Iris pigment epithelial cell (primary cell): ENCODE results near the gene C7orf33.
A peak's percentile ranks its signal among the peaks of the same experiment; 100 is the strongest.
"Not testable (repeated sequence)": the region's sequence is repeated elsewhere in the genome, so short reads cannot be mapped to it uniquely, and the experiment has no call there.

Experiments used
- DNase-seq: peaks from one replicate; pipeline ENCODE4 v3.0.0-alpha.2; 2011; ENCODE audit warnings: low read depth

Gene C7orf33

DNA sequence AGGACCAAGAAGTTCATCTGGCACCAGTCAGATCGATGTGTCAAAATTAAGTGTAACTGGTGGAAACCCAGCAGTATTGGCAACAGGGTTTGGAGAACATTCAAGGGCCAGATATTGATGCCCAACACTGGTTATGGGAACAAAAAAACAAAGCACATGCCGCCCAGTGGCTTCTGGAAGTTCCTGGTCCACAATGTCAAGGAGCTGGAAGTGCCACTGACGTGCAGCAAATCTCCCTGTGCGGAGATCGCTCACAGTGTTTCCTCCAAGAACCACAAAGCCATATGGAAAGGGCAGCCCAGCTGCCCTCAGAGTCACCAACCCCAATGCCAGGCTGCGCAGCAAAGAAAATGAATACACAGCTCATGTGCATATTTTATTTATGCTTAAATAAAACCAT lies 10.1 kb upstream of the C7orf33 start:
- no peak for DNase-seq

GRCh38 chr7:148581624-148582023 lies 8.9 kb upstream of the C7orf33 start:
- no peak for DNase-seq

DNA sequence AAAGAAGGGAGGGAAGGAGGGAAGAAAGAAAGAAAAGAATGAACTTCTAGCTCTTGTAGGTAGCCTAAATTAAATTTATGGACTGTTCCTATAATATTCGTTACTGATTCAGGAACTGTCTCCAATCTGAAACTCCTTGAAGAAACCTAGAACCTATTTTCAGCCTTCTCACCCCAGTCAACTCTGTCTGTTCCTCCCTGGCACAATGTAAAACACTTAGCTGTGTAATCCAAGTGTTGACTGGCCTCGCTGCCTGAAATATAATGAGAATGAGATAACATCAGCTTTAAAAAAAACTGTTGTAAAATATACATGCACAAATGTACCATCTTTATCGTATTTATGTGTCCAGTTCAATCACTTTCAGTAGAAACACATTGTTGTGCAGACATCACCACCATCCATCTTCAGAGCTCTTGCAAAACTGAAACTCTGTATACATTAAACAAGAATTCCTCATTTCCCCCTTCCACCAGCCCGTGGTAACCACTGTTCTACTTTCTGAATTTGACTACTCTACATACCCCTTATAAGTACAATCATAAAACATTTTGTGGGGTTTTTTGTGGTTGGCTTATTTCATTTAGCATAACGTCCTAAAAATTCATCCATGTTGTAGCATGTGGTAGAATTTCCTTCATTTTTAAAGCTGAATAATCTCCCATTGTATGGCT lies 6.3 kb upstream of the C7orf33 start:
- no peak for DNase-seq

- DNase-seq, result no peak
These were observed 5.2 kb upstream of the C7orf33 start for GRCh38 chr7:148585399-148585798.

DNA sequence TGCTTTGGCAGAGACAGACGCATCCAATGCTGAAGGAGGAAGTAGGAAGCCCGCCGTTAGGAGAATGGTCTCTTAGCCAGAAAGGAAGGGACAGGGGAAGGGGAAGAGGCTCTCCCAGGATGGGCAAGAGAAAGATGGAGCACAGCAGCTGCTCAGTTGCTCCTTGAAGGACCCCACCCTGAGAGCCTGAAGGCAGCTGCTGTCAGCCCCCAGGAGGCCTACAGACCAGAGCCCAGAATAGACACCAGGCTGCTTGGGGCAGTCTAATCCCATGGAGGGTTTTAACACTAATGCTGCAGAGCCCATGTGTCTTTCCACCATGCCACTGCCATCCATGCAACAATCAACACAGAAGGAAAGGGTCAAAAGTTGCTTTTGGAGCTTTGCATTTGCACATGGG lies 3.5 kb upstream of the C7orf33 start:
- DNase-seq, result no peak

DNA sequence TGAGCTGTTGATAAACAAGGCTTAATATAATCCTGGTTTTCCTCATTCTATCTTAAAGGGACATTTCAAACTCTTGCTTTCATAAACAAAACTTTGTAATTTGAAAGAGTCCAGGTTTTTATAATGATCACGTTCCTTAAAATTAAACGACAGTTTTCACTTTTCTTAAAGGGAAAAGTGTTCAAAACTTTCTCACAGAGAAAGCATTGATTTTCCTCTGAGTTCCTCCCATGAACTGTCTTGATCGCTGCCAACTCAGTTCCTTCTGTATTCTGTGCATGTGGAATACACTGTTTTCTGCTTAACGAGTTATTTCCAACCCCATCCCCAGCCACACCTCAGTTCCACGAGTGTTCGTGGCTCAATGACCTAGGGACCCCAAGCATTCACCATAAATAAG lies 2.4 kb upstream of the C7orf33 start:
- DNase-seq, result no peak

DNA sequence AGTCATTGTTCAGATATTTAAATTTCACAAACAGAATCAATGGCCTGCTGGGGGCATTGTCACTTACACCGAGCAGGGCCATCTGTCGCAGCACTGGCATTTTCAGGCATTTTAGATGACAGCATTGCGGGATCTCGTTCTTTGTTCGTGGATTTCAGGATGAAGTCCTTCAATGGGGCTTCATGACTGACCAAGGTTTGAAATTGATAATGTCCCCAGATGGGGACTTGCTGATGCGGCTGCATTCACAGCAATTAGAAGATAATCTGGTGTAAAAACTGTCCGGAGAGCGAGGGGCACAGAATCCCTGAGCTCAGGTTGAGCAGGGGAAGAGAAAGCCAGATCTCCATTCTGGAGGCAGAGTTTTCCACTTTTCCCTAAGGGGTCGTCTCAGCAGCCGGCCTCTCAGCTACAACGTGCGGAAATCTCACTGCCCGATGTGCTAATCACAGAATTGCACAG lies 1.9 kb upstream of the C7orf33 start:
- DNase-seq, result no peak

- DNase-seq, result no peak
These were observed 926 bp upstream of the C7orf33 start for GRCh38 chr7:148589640-148590039.

DNA sequence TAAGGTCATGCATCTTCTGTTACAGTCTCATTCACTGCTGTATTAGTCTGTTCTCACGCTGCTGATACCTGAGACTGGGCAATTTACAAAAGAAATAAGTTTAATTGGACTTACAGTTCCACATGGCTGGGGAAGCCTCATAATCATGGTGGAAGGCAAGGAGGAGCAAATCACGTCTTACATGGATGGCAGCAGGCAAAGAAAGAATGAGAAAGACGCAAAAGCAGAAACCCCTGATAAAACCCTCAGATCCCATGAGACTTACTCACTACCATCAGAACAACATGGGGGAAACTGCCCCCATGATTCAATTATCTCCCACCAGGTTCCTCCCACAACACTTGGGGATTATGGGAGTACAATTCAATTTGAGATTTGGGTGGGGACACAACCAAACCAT lies 5.8 kb downstream of the C7orf33 start:
- DNase-seq, result not testable (repeated sequence)

DNA sequence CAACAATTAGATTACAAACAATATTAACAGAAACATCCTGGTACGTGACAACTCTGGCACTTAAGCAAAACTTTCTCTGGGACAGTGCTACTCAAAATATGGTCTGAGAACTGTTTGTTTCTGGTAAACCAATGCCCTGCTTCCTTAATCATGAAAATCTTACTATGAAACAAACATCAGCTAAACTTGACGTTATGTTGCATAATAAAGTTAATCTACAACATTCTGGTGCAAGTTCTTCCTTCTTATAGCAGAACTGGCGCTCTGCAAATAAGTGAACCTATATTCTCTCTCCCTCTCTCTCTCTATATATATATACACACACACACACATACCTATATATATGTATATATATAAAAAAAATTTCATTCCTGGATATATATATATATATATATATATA lies 7.8 kb downstream of the C7orf33 start:
- DNase-seq, result no peak

DNA sequence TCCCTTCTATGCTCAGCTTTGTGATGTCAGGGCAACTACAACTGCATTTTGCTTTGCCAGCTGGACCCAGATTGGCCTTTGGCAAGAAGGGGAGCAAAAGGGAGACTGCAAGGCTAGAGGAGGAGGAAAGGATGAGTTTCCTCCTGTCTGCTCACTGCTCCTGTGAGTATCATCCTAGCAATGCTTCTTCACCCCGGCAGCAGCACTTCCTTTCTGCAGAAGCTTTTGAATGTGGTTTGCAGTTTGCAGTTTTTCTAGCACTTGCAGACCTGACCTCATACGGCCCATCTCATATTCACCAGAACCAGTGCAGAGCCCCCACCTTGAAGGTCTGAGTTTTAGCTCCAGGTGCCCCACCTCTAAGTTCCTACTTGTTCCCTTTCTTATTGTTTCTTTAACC lies 14.8 kb downstream of the C7orf33 start:
- no peak for DNase-seq

DNA sequence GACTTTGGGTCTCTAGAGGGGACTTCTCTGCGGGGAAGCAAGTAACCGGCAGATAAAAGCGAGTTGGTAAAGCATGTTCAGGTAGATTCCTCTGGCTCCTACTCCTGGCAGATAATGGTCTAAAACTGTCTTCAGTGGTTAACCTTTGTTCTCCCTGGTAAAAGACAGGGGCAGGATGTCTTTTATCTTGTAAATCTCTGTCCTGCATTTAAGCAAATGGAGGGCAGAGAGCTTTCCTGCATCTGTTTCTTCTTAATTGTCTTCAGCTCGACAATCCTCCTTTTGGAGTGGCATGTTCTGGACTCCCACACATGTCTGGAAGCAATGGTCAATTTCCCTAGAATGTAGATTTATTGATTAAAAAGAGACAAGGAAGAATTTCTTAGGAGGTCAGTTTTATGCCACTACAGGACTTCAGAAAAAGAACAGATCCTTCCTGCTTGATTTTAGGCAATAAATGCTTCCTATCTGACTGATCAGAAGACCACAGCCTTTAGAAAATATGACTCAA lies 16.6 kb downstream of the C7orf33 start:
- DNase-seq, result no peak

GRCh38 chr7:148609045-148609725 lies 18.6 kb downstream of the C7orf33 start:
- DNase-seq, result peak; percentile 41

DNA sequence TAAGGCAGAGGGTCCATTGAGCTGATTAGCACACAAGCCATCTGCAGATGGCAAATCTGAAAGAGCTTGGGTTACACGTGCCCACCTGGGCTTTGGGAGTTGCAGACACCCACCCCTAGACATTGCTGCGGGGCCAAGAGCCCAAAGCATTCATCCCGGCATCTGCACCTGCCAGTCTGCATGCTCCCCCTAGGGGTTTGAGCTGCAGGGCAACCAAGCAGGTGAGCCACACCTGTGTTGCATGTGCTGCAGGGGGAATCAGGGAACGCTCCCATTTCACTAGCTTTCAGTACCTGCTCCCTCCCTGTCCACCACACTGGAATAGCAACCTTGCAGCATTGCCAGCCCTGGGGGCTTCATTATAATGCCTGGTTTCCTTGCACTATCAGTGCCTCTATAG lies 21.1 kb downstream of the C7orf33 start:
- DNase-seq, result no peak

DNA sequence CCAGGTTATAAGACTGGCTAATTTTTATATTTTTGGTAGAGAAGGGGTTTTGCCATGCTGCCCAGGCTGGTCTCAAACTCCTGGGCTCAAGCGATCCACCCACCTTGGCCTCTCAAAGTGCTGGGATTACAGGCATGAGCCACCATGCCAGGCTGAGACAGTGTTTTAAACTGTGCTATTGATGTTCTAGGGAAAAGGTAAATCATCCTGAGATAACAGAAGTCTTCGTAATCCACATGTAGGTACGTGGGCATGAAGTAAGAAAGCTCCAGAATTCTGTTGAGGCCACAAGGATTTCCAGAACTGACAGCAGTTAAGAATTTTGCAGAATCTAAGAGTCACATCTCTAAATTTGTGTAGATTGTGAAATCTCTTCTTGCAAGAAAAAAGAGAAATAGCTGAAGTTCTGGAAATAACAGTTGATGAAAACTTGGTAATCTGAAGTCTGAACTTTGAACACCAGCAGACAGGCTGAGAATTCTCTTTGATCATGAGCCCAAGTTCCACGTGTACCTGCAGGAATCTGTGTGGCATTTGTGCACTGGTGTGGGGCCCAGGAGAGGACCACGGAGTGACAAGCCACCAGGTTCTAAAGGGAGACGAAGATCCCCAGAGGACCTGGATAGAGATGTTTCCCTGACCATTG lies 24.6 kb downstream of the C7orf33 start:
- DNase-seq, result no peak

GRCh38 chr7:148620749-148621359 lies 30.3 kb downstream of the C7orf33 start:
- no peak for DNase-seq

- no peak for DNase-seq
These were observed 31.0 kb downstream of the C7orf33 start for GRCh38 chr7:148621563-148621962.

- no peak for DNase-seq
These were observed 32.5 kb downstream of the C7orf33 start for GRCh38 chr7:148622887-148623585.

- DNase-seq, result peak; percentile 42
These were observed 33.2 kb downstream of the C7orf33 start for GRCh38 chr7:148623586-148624282.

GRCh38 chr7:148624735-148625134 lies 34.2 kb downstream of the C7orf33 start:
- no peak for DNase-seq

DNA sequence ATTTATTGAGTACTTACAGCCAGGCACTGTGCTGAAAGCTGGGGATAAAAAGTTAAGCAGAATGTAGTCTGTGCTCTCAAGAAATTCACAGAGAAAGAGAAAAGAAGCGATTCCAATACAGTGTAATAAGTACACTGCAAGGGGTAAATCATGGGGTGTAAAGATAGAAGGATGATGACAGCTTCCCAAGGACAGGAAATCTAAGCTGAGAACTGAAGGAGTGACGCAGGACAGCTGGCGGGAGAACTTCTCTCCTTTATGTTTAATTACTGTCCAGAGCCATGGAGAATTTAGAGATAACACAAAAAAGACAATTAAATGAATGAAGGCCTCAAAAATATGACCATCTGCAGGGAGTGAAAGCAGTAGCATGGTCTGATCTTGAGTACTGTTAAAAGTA lies 34.8 kb downstream of the C7orf33 start:
- DNase-seq, result no peak
